Superior temporal gyrus (tissue), 1 donor: ENCODE data around the gene COA1.
"Not testable (repeated sequence)": the region's sequence is repeated elsewhere in the genome, so short reads cannot be mapped to it uniquely, and the experiment has no call there.

Experiments used
- DNase-seq: peaks from one replicate; pipeline ENCODE4 v3.0.0-alpha.2; 2016; ENCODE audit errors: extremely low spot score

The COA1 gene

DNA sequence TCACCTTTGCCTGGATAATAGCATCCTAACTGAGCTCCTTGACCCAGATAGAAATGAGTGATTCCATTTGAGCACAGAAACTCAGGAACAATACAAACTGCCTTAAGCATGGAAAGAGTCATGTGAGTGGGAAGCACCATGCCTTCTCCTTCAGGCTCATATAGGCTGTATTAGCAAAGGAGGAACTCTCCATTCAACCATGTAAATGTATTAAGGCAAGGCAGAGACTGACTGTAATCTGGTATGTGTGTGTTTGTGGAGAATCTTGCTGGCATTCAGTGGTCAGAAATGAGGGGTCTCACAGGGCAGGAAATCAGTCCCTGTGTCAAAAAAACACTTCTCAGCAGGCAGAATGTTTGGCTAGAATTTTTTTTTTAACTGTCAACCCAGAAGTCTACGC lies 40.2 kb downstream of the COA1 start:
- no peak for DNase-seq

DNA sequence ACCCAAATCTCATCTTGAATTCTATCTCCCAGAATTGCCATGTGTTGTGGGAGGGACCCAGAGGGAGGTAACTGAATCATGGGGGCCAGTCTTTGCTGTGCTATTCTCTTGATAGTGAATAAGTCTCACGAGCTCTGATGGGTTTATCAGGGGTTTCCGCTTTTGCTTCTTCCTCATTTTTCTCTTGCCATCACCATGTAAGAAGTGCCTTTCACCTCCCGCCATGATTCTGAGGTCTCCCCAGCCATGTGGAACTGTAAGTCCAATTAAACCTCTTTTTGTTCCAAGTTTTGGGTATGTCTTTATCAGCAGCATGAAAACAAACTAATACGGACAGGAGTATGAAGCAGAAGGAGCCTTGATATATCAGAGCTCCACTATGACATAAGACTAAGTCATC lies 41.5 kb downstream of the COA1 start:
- DNase-seq: not testable (repeated sequence)

- DNase-seq: no peak
Observed at GRCh38 chr7:43686991-43687390, 42.3 kb downstream of the COA1 start.

DNA sequence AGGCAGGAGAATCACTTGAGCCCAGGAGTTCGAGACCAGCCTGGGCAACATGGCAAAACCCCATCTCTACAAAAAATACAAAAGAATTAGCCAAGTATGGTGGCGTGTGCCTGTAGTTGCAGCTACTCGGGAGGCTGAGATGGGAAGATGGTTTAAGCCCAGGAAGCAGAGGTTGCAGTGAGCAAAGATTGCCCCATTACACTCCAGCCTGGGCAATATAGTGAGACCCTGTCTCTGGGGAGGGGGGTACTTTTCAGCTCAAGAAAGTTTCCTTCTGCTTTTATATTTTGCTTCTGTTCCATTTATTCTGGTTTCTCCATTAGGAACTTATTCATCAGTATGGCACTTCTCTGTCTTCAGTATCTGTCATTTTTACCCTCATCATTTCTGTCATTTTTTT lies 48.6 kb downstream of the COA1 start:
- DNase-seq: no peak

GRCh38 chr7:43679210-43680068 lies 49.9 kb downstream of the COA1 start:
- DNase-seq: no peak

- DNase-seq: no peak
Observed at GRCh38 chr7:43678315-43678714, 51.0 kb downstream of the COA1 start.

GRCh38 chr7:43677864-43678263 lies 51.5 kb downstream of the COA1 start:
- no peak for DNase-seq

DNA sequence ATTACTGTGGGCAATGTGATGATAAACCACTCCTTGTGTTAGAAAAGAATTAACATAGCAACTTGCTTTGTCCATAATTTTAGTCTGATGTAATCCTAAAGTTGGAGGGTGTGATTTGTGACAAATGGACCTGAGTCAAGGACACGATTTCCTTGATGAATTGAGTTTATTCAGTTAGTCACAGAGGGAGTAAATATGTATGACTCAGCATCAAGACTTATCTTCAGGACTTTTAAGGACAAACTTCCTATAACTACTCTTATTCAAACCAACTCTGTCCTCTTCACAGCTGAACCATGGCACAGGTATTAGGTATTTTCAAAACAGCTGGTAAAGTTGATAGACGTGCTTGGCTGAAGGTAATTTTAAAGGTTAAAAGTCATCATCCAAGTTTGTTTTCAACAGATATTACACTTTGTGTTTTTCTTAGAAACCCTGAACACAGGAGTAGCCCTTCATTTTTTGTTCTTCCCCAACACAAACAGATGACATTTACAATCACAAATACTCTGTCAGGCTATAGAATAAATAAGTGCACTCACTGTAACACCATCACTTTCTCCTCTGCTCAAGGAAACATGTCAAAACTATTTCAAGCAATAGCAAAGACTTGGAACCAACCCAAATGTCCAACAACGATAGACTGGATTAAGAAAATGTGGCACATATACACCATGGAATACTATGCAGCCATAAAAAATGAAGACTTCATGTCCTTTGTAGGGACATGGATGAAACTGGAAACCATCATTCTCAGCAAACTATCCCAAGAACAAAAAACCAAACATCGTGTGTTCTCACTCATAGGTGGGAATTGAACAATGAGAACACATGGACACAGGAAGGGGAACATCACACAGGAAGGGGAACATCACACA lies 54.5 kb downstream of the COA1 start:
- no peak for DNase-seq

- not testable (repeated sequence) for DNase-seq
Observed at GRCh38 chr7:43673243-43673976, 55.9 kb downstream of the COA1 start.

DNA sequence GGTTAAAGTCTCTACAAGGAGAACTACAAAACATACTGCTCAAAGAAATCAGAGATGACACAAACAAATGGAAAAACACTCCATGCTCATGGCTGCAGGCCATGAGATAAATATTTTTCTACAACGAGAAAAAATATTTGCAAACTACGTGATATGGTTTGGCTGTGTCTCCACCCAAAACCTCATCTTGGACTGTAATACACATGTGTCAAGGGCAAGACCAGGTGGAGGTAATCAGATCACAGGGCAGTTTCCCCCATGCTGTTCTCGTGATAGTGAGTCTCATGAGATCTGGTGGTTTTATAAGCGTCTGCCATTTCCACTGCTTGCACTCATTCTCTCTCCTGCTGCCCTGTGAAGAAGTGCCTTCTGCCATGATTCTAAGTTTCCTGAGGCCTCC lies 57.8 kb downstream of the COA1 start:
- DNase-seq: no peak

GRCh38 chr7:43669286-43670081 lies 59.8 kb downstream of the COA1 start:
- no peak for DNase-seq

GRCh38 chr7:43668035-43668434 lies 61.3 kb downstream of the COA1 start:
- no peak for DNase-seq

DNA sequence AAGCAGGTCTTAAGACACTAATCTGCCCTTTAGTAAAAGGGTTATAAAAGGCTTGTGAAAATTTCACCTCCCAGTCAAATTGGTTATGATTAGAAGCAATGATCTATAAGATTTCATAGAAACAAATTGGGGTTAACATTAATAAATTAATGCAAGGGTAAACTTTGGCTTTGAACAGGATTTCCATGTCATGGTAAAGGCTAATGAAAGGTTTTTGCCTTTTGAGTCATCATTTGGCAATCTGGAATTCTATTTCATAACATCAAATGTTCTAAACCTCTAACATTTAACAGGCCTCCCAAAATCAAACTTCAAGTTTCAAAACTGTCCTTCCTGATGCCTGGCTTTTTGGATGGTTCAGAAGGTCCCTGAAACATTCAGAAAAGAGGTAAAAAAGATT lies 62.4 kb downstream of the COA1 start:
- DNase-seq: no peak

DNA sequence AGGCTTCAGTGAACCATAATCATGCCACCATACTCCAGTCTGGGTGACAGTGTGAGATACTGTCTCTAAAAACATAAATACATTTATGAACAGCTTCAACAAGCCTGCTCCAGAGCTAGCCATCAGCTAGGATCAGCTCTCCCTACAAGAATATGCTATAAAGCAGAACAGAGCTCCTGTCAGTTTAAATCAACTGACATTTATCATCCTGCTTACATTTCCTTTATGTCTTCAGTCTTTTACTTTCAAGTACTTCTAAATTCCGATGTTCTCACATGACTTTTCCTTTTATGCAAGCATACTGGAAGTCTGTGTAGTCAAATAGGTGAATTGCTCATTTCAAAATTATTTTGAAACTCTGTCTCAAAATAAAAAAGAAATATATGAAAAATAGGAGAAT lies 64.6 kb downstream of the COA1 start:
- no peak for DNase-seq

GRCh38 chr7:43660141-43660540 lies 69.2 kb downstream of the COA1 start:
- no peak for DNase-seq

DNA sequence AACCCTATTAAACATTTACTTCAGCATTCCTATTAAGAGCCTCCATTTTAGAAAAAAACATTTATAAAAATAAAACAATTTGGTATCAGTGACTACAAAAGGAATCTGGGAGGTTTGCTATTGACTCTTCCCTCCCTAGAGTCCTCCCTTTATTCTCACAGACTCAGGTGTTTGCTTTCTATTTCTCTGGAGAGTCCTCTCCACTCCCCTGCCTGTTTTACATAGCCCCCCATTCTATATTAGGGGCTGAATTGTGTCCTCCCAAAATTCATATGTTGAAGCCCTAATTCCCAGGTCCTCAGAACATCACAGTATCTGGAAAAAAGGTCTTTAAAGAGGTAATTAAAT lies 69.8 kb downstream of the COA1 start:
- no peak for DNase-seq

- no peak for DNase-seq
Observed at GRCh38 chr7:43658718-43659548, 70.4 kb downstream of the COA1 start.

DNA sequence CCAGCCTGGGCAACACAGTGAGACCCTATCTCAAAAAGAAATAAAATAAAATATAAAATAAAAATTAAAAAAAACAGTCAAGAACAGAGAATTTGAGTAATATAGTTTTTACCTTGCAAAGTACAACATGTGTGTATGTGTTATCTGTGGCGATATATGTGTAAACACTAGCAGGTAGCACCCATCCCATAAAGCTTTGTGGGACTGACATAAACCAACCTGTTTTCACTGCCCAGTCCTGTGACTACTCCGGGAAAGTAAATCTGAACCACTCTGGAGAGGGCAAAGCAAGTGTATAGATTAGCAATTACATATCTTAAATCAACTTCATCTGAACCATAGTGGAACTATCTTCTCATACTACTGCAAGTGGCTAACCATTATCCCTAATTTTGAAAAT lies 72.3 kb downstream of the COA1 start:
- no peak for DNase-seq

- no peak for DNase-seq
Observed at GRCh38 chr7:43655584-43655983, 73.7 kb downstream of the COA1 start.

- DNase-seq: no peak
Observed at GRCh38 chr7:43653891-43654504, 75.3 kb downstream of the COA1 start.
